Osteoblast (primary cell): ENCODE measurements around the gene CEACAM21. TPM values are rescaled to one million over a fixed set of nuclear protein-coding genes. Genes with fewer than 3 reads are reported as not detected.
A peak's percentile ranks its signal among the peaks of the same experiment; 100 is the strongest.

Experiments used
- DNase-seq: peaks from one replicate; pipeline ENCODE4 v3.0.0; 2011; ENCODE audit warnings: low spot score, mixed read lengths; ENCODE audit not compliant: insufficient read length; ENCODE audit errors: missing footprints
- H2AFZ ChIP-seq: 2 replicates; pipeline ENCODE4 v1.6.0; 2011; ENCODE audit warnings: mild to moderate bottlenecking, low read length
- H3K27ac ChIP-seq: 2 replicates; pipeline ENCODE4 v1.5.1; 2011; ENCODE audit warnings: mild to moderate bottlenecking, low read depth, low read length, moderate library complexity
- H3K27me3 ChIP-seq: 2 replicates; pipeline ENCODE4 v1.6.0; 2012; ENCODE audit warnings: mild to moderate bottlenecking, control low read depth, inconsistent platforms, low read length, moderate library complexity; ENCODE audit not compliant: insufficient read depth
- H3K36me3 ChIP-seq: 2 replicates; pipeline ENCODE4 v1.5.1; 2011; ENCODE audit warnings: mild to moderate bottlenecking, low read length, control low read depth, moderate library complexity; ENCODE audit not compliant: insufficient read depth
- H3K4me1 ChIP-seq: 2 replicates; pipeline ENCODE4 v1.5.1; 2011; ENCODE audit warnings: mild to moderate bottlenecking, low read length, control low read depth, moderate library complexity; ENCODE audit not compliant: insufficient read depth
- H3K4me2 ChIP-seq: 2 replicates; pipeline ENCODE4 v1.6.0; 2011; ENCODE audit warnings: mild to moderate bottlenecking, low read length; ENCODE audit not compliant: insufficient read depth
- H3K4me3 ChIP-seq: fragments of 200-600 bp; sonication (generic); 3 replicates; pipeline ENCODE4 v1.5.1; 2012; ENCODE audit warnings: mild to moderate bottlenecking, low read length, inconsistent platforms; ENCODE audit not compliant: insufficient read depth
- H3K79me2 ChIP-seq: 2 replicates; pipeline ENCODE4 v1.6.0; 2012; ENCODE audit warnings: mild to moderate bottlenecking, low read length, control low read depth, inconsistent platforms; ENCODE audit not compliant: insufficient read depth
- H3K9me3 ChIP-seq: 2 replicates; pipeline ENCODE4 v1.5.1; 2011; ENCODE audit warnings: low read depth, low read length, control low read depth
- H4K20me1 ChIP-seq: 2 replicates; pipeline ENCODE4 v1.6.0; 2012; ENCODE audit warnings: mild to moderate bottlenecking, low read length, control low read depth; ENCODE audit not compliant: insufficient read depth
- CTCF ChIP-seq: IDR thresholded peaks from 2 replicates; pipeline ENCODE4 v1.5.1; 2011; ENCODE audit warnings: mild to moderate bottlenecking, low read depth, low read length, moderate library complexity; ENCODE audit errors: extremely low read depth
- total RNA-seq: library from RNA; depleted of rRNA; stranded (reverse); fragments of >200 nt; gene quantifications from 2 replicates; pipeline ENCODE4 v1.2.3, GENCODE V29; 2012

The CEACAM21 gene
- total RNA-seq, 1 donor, result not detected

GRCh38 chr19:41563854-41564514, 12.0 kb upstream of the CEACAM21 start:
- peaks cover 48% of the 10 kb centered on the region for H3K27me3 ChIP-seq
- no peaks in the 10 kb centered on the region for H3K79me2 ChIP-seq
- H3K4me2 ChIP-seq, result no peak overlapping the region
- H2AFZ ChIP-seq, result no peak overlapping the region
- DNase-seq, result peak; percentile 32
- H4K20me1 ChIP-seq, result no peaks in the 10 kb centered on the region
- H3K36me3 ChIP-seq, result no peaks in the 10 kb centered on the region
- no peak overlapping the region for H3K4me3 ChIP-seq
- TF ChIP-seq CTCF, result no peak
- H3K9me3 ChIP-seq, result no peaks in the 10 kb centered on the region
- H3K27ac ChIP-seq, result no peak overlapping the region
- H3K4me1 ChIP-seq, result no peaks in the 10 kb centered on the region

DNA sequence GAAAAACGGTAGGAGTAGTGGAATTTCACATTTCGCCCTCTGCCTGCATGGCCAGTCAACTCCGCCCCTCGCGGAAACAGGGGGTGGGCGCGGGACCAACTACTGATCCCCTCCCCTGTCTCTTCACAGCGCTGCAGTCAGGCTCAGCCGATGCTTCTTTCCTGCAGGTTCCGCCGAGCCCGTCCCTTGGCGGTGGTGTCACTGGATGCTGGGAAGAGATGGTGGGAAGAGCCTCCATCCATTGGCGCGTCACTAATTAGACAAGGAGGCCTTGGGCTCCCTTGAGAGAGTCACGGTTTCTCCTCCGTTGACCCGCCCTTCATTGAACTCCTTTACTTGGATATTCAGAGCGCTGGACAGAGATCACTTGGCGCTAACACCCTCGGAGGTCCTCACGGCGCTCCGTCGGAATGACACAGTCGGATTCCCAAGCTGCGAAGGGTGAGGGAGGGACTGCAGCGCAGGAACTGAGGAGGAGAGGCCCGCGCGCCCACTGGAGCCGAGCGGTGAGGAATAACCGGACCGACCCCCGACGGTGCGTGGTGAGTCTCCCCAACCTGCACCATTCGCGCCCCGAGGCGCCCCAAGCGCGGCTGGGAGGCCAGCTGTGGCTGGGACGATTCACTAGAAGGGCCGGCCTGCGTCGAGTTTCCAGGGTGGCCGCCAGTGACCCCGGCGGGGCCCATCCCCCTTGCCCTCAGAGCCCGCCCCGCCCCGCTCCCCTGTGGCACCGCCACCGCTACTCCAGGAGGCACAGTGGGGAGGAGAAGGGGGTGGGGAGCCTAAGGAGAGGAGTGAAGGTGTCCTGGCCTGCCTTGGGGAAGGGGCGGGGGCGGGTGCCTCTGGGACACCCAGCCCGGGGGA, 11.2 kb upstream of the CEACAM21 start:
- Histone ChIP-seq H2AFZ (no peak overlapping the region), H3K4me1 (no peaks in the 10 kb centered on the region), H3K4me3 (no peak overlapping the region), H3K4me2 (no peak overlapping the region), H3K36me3 (no peaks in the 10 kb centered on the region), H3K27me3 (peaks cover 48% of the 10 kb centered on the region), H3K27ac (no peak overlapping the region), H3K9me3 (no peaks in the 10 kb centered on the region), H4K20me1 (no peaks in the 10 kb centered on the region), H3K79me2 (no peaks in the 10 kb centered on the region)
- peak; percentile 50 for DNase-seq
- no peak for TF ChIP-seq CTCF

DNA sequence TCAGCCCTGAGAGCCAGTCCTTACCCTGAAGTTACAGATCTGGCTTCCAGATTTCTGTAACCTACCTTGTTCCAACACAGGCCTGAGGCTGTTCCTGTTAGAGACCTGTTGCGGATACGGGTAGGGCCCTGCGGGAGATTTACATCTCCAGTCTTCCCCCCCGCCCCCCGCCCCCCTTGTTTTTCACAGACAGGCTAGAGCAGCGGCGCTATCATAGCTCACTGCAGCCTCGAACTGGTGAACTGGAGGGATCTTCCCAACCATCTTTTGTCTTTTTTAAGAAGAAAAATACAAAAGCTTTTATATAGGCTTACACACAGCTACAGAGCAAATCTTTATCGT, 10.6 kb upstream of the CEACAM21 start:
- H3K9me3 ChIP-seq, result no peaks in the 10 kb centered on the region
- H3K79me2 ChIP-seq, result no peaks in the 10 kb centered on the region
- H3K4me1 ChIP-seq, result no peaks in the 10 kb centered on the region
- DNase-seq, result no peak
- no peaks in the 10 kb centered on the region for H3K36me3 ChIP-seq
- H3K4me3 ChIP-seq, result no peak overlapping the region
- no peak overlapping the region for H3K27ac ChIP-seq
- H3K4me2 ChIP-seq, result no peak overlapping the region
- no peak for TF ChIP-seq CTCF
- H2AFZ ChIP-seq, result no peak overlapping the region
- H3K27me3 ChIP-seq, result peaks cover 49% of the 10 kb centered on the region
- H4K20me1 ChIP-seq, result no peaks in the 10 kb centered on the region

- Histone ChIP-seq H3K27ac (no peak overlapping the region), H3K9me3 (no peaks in the 10 kb centered on the region), H3K79me2 (no peaks in the 10 kb centered on the region), H3K4me1 (no peaks in the 10 kb centered on the region), H2AFZ (no peak overlapping the region), H4K20me1 (no peaks in the 10 kb centered on the region), H3K27me3 (peaks cover 49% of the 10 kb centered on the region), H3K4me3 (no peak overlapping the region), H3K36me3 (no peaks in the 10 kb centered on the region), H3K4me2 (no peak overlapping the region)
- no peak for DNase-seq
- no peak for TF ChIP-seq CTCF
Measured at GRCh38 chr19:41566001-41566400, 10.0 kb upstream of the CEACAM21 start.
